HG02938 (cell line): Measurements from ENCODE around the gene PDE6B.
"Not testable (repeated sequence)": the region's sequence is repeated elsewhere in the genome, so short reads cannot be mapped to it uniquely, and the experiment has no call there.

Source experiments
- ATAC-seq: cut with Tn5 transposase; IDR thresholded peaks from one replicate; pipeline ENCODE4 v1.9.1; 2021; ENCODE audit warnings: mild to moderate bottlenecking, moderate library complexity; ENCODE audit not compliant: unreplicated experiment

Gene PDE6B

GRCh38 chr4:682490-683172, 57.3 kb downstream of the PDE6B start:
- no peak for ATAC-seq

- ATAC-seq = no peak
Measured at GRCh38 chr4:683247-683897, 58.0 kb downstream of the PDE6B start.

DNA sequence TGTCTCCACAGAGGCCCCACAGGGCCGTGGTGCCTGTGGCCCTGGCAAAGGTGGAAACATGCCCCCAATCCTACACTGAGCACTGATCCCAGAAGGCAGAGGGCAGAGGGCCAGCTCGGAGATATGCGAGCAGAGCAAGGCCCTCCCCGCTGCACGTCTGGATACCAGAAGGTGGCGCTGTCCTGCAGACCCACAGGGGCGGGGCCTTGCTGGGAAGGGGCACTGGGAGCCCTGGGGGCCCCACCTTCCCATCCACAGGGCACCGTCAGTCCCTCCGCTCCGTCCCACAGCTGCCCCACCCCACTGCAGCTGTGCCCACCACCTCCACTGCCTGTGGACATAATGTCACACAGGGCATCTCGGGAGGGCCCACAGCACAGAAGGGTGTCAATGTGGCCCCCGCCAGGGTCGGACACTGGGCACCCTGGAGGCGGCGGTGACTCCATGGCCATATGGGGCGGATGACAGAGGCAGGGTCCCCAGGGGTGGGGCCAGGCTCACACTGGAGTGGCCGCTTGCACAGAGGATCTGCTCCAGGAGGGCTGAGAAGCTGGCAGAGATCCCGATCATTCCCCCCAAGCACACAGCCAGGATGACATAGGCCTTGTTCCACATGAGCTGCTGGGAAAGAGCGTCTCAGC, 58.7 kb downstream of the PDE6B start:
- ATAC-seq = no peak

- no peak for ATAC-seq
Measured at GRCh38 chr4:684623-685327, 59.4 kb downstream of the PDE6B start.

GRCh38 chr4:685679-686412, 60.5 kb downstream of the PDE6B start:
- ATAC-seq = no peak

DNA sequence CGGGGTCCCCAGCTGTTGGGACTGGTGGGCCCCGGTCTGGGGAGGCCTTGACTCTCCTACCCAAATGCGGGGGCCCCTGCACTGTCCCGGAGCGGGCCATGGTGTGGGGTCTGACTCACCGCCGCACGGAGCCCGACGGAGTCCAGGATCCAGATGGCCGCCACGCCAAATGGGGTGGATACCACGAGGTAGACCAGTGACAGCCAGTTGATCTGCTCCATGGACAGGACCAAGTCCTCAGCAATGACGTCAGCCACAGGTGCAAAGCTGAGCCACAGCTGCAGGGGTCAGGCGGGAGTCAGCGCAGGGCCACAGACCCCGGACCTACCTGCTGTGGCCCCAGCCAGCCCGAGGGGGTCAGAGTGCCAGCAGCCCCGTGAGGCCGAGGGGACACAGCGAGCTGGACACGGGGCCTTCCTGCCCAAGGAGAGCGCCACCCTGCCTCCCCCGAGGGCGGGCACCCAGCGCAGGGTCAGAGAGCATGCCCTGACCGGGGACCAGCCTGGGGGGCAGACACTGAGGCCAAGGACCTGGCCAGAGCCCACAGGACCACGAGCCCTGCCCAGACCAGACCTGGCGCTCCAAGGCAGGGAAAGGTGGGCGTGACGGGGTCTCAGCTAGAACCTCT, 61.2 kb downstream of the PDE6B start:
- no peak for ATAC-seq

- ATAC-seq = no peak
Measured at GRCh38 chr4:687048-687970, 61.9 kb downstream of the PDE6B start.

- ATAC-seq = no peak
Measured at GRCh38 chr4:687971-688853, 62.8 kb downstream of the PDE6B start.

DNA sequence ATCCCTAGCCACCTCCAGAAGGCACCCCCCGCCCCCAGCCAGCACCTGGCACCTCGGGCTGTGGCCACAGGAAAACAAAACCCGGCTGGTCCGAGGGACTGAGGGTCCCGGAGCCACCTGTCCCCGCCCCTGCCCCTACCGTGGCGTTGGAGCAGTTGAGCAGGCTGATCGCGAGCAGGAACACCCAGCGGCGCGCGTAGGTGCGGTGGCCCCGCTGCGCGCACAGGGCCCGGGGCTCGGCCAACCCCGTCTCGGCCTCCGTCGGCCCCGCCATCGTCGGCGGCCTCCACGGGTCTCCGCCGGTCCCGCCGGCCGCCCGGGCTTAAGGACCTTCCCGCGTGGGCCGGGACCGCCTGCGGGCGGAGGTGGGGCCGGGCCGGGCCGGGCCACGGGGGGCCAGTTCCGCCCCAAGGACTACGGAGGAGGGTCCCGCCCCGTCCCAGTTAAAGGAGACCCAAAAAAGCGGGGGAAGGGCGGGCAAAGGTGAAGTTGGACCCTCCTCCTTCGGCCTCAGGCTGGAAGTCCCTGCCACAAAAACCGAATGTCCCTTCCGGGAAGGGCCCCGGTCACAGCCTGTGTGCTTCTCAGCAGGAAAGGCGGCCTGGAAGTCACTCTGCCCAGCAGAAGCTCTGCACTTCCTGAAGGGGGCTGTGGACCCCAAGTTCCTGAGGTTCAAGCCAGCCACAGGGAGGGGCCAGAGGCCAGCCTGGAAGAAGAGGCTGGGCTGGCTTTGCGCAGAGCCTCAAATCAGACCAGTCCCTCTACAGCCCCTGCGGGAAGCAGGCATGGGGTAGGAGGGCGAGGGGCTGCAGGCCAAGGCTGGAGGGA, 63.7 kb downstream of the PDE6B start, which contains the start of gene SLC49A3:
Gene SLC49A3 (minus strand): TSS at position 298 of the 828 bp plus-strand sequence. CDS start 24 bp downstream, at position 274.
- ATAC-seq = no peak

DNA sequence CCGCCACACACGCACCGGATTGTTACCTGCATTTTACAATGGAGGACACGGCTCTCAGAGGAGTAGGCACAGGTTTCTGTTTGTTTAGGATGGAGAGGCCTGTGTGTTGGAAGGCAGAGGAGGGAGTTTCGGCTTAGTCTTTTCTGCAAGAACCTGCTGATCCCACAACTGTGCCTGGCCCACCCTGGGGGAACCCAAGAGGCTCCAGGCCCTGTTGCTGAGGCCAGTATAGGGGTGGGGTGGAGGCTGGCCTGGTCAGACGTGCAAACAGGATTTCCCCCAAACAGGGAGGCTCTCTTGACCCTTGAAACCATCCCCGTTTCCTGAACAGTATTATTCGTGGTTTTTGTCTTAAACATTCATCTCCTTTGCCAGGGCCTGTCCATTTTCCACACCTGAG, 64.3 kb downstream of the PDE6B start:
- no peak for ATAC-seq

GRCh38 chr4:692771-693554, 67.6 kb downstream of the PDE6B start:
- no peak for ATAC-seq

DNA sequence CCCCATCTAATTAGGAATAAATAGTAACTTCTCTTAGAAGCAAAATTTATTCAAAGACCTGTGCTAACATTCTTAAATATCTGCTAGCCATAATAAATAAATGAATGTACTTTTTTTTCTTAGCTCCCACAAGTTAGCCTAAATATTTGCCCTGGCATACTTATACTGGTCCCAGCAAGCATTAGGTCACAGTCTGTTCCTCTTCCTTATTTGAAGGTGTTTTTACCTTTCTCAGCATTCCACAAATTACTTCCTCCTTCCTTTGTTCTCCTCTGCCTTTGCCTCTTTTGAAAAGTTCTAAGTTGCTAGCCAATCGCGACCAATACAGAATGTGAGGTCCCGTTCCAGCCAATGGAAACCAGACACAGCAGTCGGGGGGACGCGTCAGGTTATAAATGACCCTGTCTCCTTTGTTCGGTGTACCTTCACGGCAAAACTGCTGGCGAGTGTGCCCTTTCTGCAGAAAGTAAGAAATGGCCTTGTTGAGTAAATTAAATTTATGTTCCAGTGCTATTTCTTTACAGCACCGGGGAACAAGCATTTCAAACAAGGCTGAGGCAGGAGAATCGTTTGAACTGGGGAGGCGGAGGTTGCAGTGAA, 69.1 kb downstream of the PDE6B start:
- not testable (repeated sequence) for ATAC-seq

DNA sequence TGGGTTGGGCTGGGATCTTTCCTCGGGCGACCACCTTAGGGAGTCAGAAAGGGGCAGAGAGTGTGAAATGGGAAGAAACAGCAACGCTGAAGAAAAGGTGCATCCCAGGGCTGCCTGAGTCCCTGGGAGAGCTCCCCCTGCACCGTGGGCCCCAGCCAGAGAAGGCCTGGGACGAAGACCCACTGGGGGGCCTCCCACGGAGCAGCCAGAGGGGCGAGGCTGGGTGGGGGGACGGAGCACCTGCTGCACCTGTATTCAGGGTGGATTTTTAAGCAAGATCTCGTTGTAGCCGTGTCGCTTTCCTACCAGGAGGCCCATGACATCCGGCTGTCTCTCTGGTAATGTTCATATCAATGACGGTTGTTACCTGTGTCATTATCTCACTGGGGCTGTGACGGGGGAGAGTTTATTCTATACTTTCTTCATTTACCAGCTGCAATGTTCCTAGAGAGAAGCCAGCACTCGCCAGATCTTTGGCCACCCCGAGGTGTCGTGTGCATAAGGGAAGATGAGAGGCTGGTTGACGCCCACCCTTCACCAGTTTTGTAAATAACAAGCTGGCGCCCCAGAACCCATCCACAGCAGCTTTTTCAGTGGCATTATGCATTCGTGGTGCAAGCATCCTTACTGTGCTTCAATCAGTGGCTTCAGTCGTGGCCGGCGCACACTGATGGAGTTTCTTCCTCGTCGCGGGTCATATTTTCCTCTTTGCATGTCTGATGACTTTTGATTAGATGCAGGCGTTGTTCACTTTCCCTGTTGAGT, 74.6 kb downstream of the PDE6B start:
- ATAC-seq = no peak

GRCh38 chr4:700587-701264, 75.4 kb downstream of the PDE6B start:
- no peak for ATAC-seq

GRCh38 chr4:702618-703048, 77.3 kb downstream of the PDE6B start:
- ATAC-seq = no peak
